ENCODE measurements around the gene GLP2R. TPM values are rescaled to one million over a fixed set of nuclear protein-coding genes. Genes with fewer than 3 reads are reported as not detected.

The GLP2R gene
- total and polyA plus RNA-seq, 10 of the 15 experiments (the other 5 are each of a cell fraction or from before 2014, with no cell fraction given): not detected

DNA sequence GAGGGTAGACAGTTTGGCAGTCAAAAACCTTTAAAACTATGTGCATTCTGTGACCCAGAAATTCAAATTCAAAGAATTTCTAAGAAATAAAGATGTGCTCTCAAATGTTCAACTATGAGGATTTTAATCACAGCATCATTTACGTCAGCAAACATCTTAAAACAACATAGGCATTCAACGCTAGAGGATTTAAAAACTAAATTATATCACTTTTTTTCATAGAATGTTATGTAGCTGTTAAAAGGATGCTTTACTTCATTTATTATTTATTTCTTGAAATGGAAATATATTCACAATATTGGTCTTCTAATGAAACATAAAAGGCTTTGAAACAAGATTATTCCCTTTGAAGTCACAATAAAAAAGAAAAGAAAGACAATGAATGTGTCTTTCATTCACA, 3.6 kb downstream of the GLP2R start:
- FAIRE-seq (no peak), DNase-seq (ENCODE audit: low read depth, low spot score) (no peak), ATAC-seq (no peak)
- intact Hi-C loops (cut with micrococcal nuclease; ENCODE audit: unreplicated experiment) (no loop called here), in situ Hi-C loops (cut with MboI) (no loop called here)
- Histone ChIP-seq H2AFZ (ENCODE audit: control insufficient read depth, low read depth, low read length) (no peak overlapping the region), H3K36me3 (ENCODE audit: control insufficient read depth in 2 of 2, insufficient read depth in 2 of 2, low read length in 1 of 2) (no peaks in the 10 kb centered on the region), H3K4me1 (ENCODE audit: control insufficient read depth, insufficient read depth, low read length) (no peaks in the 10 kb centered on the region), H3K4me2 (ENCODE audit: control insufficient read depth, insufficient read depth) (no peak overlapping the region), H3K27ac (ENCODE audit: control insufficient read depth, insufficient read depth) (no peak overlapping the region), H3K9ac (ENCODE audit: control insufficient read depth, insufficient read depth, low read length) (no peak overlapping the region), H4K20me1 (ENCODE audit: control insufficient read depth, insufficient read depth) (no peaks in the 10 kb centered on the region), H3K27me3 (replicated peaks in 1 of 2; ENCODE audit: control insufficient read depth in 2 of 2, insufficient read depth in 2 of 2, low read length in 1 of 2) (peaks cover 0 to 2% of the 10 kb centered on the region in 2 experiments; a peak in 1 of 4 replicates), H3K4me3 (no peak overlapping the region), H3K79me2 (ENCODE audit: control insufficient read depth, insufficient read depth, low read length) (no peaks in the 10 kb centered on the region), H3K9me3 (replicated peaks; ENCODE audit: control insufficient read depth, insufficient read depth, low read length) (no peaks in the 10 kb centered on the region)
- SMC1A ChIA-PET (ENCODE audit: uncharacterized antibody, unreplicated experiment): no interaction called here
- WGBS (ENCODE audit: insufficient coverage, insufficient replicate concordance, low lambda C conversion rate, missing lambda C conversion rate): 0% methylated on average over 2 of the region's 2 CpGs
- POLR2A ChIA-PET: no interaction called here
- CTCF ChIA-PET: no interaction called here
- BruUV-seq (replicated peaks): no TSS peak
- RAD21 ChIA-PET (ENCODE audit: unreplicated experiment): no interaction called here
- TF ChIP-seq ZNF687 (IDR thresholded peaks at IDR 0.05): no peak
- TF ChIP-seq, protein P1, sequence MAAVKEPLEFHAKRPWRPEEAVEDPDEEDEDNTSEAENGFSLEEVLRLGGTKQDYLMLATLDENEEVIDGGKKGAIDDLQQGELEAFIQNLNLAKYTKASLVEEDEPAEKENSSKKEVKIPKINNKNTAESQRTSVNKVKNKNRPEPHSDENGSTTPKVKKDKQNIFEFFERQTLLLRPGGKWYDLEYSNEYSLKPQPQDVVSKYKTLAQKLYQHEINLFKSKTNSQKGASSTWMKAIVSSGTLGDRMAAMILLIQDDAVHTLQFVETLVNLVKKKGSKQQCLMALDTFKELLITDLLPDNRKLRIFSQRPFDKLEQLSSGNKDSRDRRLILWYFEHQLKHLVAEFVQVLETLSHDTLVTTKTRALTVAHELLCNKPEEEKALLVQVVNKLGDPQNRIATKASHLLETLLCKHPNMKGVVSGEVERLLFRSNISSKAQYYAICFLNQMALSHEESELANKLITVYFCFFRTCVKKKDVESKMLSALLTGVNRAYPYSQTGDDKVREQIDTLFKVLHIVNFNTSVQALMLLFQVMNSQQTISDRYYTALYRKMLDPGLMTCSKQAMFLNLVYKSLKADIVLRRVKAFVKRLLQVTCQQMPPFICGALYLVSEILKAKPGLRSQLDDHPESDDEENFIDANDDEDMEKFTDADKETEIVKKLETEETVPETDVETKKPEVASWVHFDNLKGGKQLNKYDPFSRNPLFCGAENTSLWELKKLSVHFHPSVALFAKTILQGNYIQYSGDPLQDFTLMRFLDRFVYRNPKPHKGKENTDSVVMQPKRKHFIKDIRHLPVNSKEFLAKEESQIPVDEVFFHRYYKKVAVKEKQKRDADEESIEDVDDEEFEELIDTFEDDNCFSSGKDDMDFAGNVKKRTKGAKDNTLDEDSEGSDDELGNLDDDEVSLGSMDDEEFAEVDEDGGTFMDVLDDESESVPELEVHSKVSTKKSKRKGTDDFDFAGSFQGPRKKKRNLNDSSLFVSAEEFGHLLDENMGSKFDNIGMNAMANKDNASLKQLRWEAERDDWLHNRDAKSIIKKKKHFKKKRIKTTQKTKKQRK (IDR thresholded peaks at IDR 0.05; ENCODE audit: low read depth, low read length): no peak
- TF ChIP-seq EP300 (IDR thresholded peaks at IDR 0.05; ENCODE audit: borderline replicate concordance in 1 of 2, control insufficient read depth in 1 of 2, low read depth in 2 of 2, low read length in 2 of 2): no peak
- no peak for TF ChIP-seq NBN (IDR thresholded peaks at IDR 0.05)
- TF ChIP-seq HSF1 (IDR thresholded peaks at IDR 0.05; ENCODE audit: low read depth, low read length): no peak
- TF ChIP-seq ZNF622 (IDR thresholded peaks at IDR 0.05): no peak
- TF ChIP-seq PAX5 (IDR thresholded peaks at IDR 0.05; ENCODE audit: borderline replicate concordance, low read depth, low read length): no peak
- TF ChIP-seq BCL11A (IDR thresholded peaks at IDR 0.05; ENCODE audit: low read depth, low read length): no peak
- TF ChIP-seq CBFB (IDR thresholded peaks at IDR 0.05; ENCODE audit: low read depth): no peak
- no peak for TF ChIP-seq SMC3 (IDR thresholded peaks at IDR 0.05; ENCODE audit: borderline replicate concordance, low read length)
- TF ChIP-seq ETV6 (conservative IDR thresholded peaks at IDR 0.05 in 1 of 2, IDR thresholded peaks at IDR 0.05 in 1 of 2; ENCODE audit: borderline replicate concordance in 1 of 2, low read depth in 1 of 2): no peak
- TF ChIP-seq RCOR1 (conservative IDR thresholded peaks at IDR 0.05; ENCODE audit: low read depth, low read length): no peak
- no peak for TF ChIP-seq HCFC1 (IDR thresholded peaks at IDR 0.05; ENCODE audit: low read length)
- no peak for TF ChIP-seq MTA3 (IDR thresholded peaks at IDR 0.05; ENCODE audit: borderline replicate concordance, low read length)
